ENCODE results near the gene PIGU. TPM values are rescaled to one million over a fixed set of nuclear protein-coding genes. Genes with fewer than 3 reads are reported as not detected.

PIGU gene
- total RNA-seq, 4 donors from 2014 or later, result 20.6 to 31.5 (median 27.7) TPM

- H3K36me3 ChIP-seq, result no peaks in the 10 kb centered on the region
- WGBS, 2 donors, result 75 to 76% methylated on average over 2 of the region's 2 CpGs
- H3K27ac ChIP-seq, result peak overlapping the region in 3 of 4 donors; percentile 82 to 92 (median 91)
- H3K27me3 ChIP-seq, result no peaks in the 10 kb centered on the region
- H3K9me3 ChIP-seq, result no peaks in the 10 kb centered on the region
- TF ChIP-seq POLR2A (IDR thresholded peaks at IDR 0.05) (no peak), EP300 (IDR thresholded peaks at IDR 0.05) (no peak), CTCF (IDR thresholded peaks at IDR 0.05) (no peak)
- DNase-seq (ENCODE audit: low spot score in 2 of 2), result no peak
- H3K4me3 ChIP-seq, result no peak overlapping the region
- peaks cover 0 to 48% (median 25%) of the 10 kb centered on the region in 4 donors for H3K4me1 ChIP-seq
Measured at GRCh38 chr20:34639755-34640222, 37.1 kb downstream of the PIGU start.

DNA sequence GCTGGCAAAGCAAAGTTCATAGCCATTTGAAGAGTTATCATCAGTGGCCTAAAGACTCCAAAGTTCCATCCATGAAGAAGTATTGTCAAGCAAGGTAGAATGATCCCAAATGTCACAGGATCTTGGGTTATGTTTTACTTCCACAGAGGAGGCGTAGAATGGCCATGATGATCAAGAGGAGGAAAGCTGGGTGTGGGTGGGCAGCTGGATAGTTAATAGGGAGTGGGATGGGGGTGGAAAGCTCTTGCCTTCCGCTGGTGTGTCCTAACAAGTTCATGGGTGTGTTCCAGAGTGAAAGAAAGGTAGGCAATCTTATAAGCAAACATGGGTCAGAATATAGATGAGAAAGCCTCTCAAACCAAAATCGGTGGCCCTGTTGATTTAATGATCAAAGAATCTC, 38.4 kb downstream of the PIGU start:
- H3K9me3 ChIP-seq, result no peaks in the 10 kb centered on the region
- peaks cover 0 to 7% (median 0%) of the 10 kb centered on the region in 3 donors for H3K36me3 ChIP-seq
- TF ChIP-seq EP300 (IDR thresholded peaks at IDR 0.05) (no peak), CTCF (IDR thresholded peaks at IDR 0.05) (no peak), POLR2A (IDR thresholded peaks at IDR 0.05) (no peak)
- no peaks in the 10 kb centered on the region for H3K27me3 ChIP-seq
- peak overlapping the region; percentile 52 to 92 (median 86) for H3K27ac ChIP-seq
- no peak for DNase-seq (ENCODE audit: low spot score in 2 of 2)
- no peak overlapping the region for H3K4me3 ChIP-seq
- H3K4me1 ChIP-seq, result peaks cover 0 to 48% (median 25%) of the 10 kb centered on the region in 4 donors
- 84 to 87% methylated on average over 3 of the region's 3 CpGs for WGBS, 2 donors

GRCh38 chr20:34638039-34638292, 38.9 kb downstream of the PIGU start:
- Histone ChIP-seq H3K9me3 (no peaks in the 10 kb centered on the region), H3K4me3 (no peak overlapping the region), H3K27me3 (no peaks in the 10 kb centered on the region), H3K36me3 (peaks cover 0 to 12% (median 0%) of the 10 kb centered on the region in 3 donors), H3K4me1 (peaks cover 0 to 48% (median 25%) of the 10 kb centered on the region in 4 donors), H3K27ac (peak overlapping the region; percentile 52 to 92 (median 86))
- 38 to 46% methylated on average over 1 of the region's 1 CpG for WGBS, 2 donors
- TF ChIP-seq CTCF (IDR thresholded peaks at IDR 0.05) (no peak), POLR2A (IDR thresholded peaks at IDR 0.05) (no peak), EP300 (IDR thresholded peaks at IDR 0.05) (no peak)
- no peak for DNase-seq (ENCODE audit: low spot score in 2 of 2)

DNA sequence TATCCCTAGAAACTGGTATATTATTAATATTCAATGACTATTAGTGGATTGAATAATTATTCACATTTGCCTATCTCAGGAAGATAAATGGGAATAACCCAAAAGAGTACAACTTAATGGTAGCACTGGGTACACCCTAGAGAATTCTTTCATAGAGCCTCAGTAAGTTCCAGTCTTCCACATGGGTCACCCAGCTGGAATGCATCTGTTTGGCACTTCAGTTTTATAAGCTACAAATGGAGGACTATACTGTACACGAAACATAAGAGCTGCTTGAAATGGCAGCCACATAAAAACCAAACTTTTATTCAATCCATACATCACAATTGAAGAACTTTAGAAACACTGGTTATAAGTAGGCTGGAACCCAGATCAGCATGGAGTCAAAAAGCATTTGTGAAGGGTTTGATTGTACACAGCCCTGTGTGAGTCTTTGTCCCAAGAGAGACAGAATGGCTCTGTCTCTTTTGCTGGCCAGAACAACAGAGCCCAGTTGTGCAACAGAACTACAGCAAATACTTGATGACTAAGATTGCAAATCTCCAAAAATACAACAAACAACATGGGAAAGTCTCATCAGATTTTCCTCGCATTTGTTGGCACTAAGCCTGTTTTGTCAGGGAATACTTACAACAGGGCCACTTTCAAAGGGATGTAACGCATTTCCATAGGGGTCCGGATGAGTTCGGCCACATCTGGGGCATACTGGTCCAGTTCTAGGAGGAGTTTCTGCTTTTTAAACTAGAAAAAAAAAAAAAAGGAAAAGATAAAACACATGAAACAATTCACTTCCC, 39.5 kb downstream of the PIGU start:
- no peaks in the 10 kb centered on the region for H3K9me3 ChIP-seq
- 47 to 50% methylated on average over 5 of the region's 5 CpGs for WGBS, 2 donors
- peaks cover 0 to 48% (median 25%) of the 10 kb centered on the region in 4 donors for H3K4me1 ChIP-seq
- peak overlapping the region; percentile 73 to 92 (median 86) for H3K27ac ChIP-seq
- peaks cover 0 to 18% (median 0%) of the 10 kb centered on the region in 3 donors for H3K36me3 ChIP-seq
- no peak overlapping the region for H3K4me3 ChIP-seq
- H3K27me3 ChIP-seq, result no peaks in the 10 kb centered on the region
- DNase-seq (ENCODE audit: low spot score in 2 of 2), result peak; percentile 16 to 74
- no peak for TF ChIP-seq POLR2A (IDR thresholded peaks at IDR 0.05)
- TF ChIP-seq EP300 (IDR thresholded peaks at IDR 0.05), result peak; percentile 82 to 89

GRCh38 chr20:34636648-34637047, 40.2 kb downstream of the PIGU start:
- WGBS, 2 donors, result 44 to 55% methylated on average over 3 of the region's 3 CpGs
- Histone ChIP-seq H3K27me3 (no peaks in the 10 kb centered on the region), H3K4me1 (peaks cover 0 to 48% (median 25%) of the 10 kb centered on the region in 4 donors), H3K27ac (peak overlapping the region; percentile 58 to 92 (median 80)), H3K4me3 (no peak overlapping the region), H3K36me3 (peaks cover 0 to 25% (median 0%) of the 10 kb centered on the region in 3 donors), H3K9me3 (no peaks in the 10 kb centered on the region)
- DNase-seq (ENCODE audit: low spot score in 2 of 2), result no peak
- TF ChIP-seq POLR2A (IDR thresholded peaks at IDR 0.05), result no peak
- no peak for TF ChIP-seq CTCF (IDR thresholded peaks at IDR 0.05)
- TF ChIP-seq EP300 (IDR thresholded peaks at IDR 0.05), result no peak
